ENCODE measurements around the gene MIPEP. TPM values are rescaled to one million over a fixed set of nuclear protein-coding genes. Genes with fewer than 3 reads are reported as not detected.

Gene MIPEP
- total and polyA plus RNA-seq, 2 donors: 12.6 to 16.6 TPM

DNA sequence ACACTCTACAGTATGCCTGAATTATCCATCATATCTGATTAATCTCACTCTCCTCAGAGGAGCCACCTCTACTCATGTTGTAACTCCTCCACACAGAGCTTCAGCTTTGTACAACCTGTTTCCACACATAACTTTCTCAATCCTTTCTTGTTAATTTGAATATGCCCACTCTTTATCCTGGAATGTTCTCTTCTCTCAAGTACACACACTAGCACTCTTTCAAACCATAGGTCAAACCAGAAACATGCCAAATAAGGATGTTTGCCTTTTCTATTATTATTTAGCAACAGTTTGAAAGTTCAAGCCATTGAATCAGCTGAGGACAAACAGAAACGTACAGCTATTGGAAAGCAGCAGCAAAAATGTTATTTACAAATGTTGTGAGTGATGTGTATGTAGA lies 110.3 kb downstream of the MIPEP start:
- 67% methylated on average over 1 of the region's 1 CpG for WGBS
- Histone ChIP-seq H3K36me3 (ENCODE audit: insufficient read depth) (no peaks in the 10 kb centered on the region), H3K4me3 (ENCODE audit: low read depth, low read length) (no peak overlapping the region), H3K27ac (ENCODE audit: low read depth) (no peak overlapping the region), H3K4me1 (ENCODE audit: insufficient read depth) (no peaks in the 10 kb centered on the region)
- no peak for DNase-seq (ENCODE audit: extremely low spot score)

DNA sequence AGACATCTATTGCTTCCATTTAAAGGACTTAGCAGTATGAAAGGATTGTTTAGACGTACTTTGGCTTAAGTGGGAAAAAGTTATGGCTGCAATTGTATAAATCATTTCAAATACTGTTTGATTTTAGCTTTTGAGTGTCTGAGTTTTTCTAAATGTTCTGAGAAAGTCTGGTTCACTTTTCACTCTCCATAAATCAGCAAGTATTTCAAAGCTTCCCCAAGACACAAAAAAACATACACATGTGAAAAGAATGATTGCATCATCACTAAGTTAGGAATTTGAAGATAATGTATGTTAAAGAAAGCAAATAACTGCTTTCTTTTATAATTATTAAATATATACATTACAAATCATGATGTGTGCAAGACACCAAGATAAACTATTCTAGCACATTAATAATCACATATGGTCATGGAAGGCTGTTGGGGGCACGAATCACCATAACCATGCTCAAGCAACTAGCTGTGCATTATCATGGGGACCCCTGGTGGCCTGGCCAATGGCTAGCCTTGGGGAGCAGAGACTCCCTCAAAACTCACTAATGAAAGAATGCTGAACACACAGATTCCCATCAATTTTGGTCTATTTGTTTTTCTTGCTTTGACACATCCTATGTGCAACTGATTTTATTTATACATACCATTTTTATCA lies 111.1 kb downstream of the MIPEP start:
- H3K27ac ChIP-seq (ENCODE audit: low read depth): no peak overlapping the region
- WGBS: 48% methylated on average over 2 of the region's 2 CpGs
- H3K4me1 ChIP-seq (ENCODE audit: insufficient read depth): no peaks in the 10 kb centered on the region
- no peak for DNase-seq (ENCODE audit: extremely low spot score)
- no peaks in the 10 kb centered on the region for H3K36me3 ChIP-seq (ENCODE audit: insufficient read depth)
- no peak overlapping the region for H3K4me3 ChIP-seq (ENCODE audit: low read depth, low read length)

DNA sequence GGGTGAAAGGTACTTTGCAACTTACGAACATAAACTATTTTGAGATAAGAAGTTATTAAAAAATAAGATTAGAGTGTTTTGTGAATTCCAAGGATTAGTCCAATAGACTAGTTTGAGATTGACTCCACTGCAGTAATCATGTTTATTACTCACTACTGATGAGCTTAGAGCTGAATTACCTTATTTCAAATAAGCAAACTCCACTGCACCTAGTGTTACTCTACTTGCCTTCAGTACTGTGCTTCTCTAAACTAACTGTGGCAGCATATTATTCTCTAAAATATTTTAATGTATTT lies 111.7 kb downstream of the MIPEP start:
- no peaks in the 10 kb centered on the region for H3K4me1 ChIP-seq (ENCODE audit: insufficient read depth)
- no peaks in the 10 kb centered on the region for H3K36me3 ChIP-seq (ENCODE audit: insufficient read depth)
- 16% methylated on average over 1 of the region's 1 CpG for WGBS
- H3K4me3 ChIP-seq (ENCODE audit: low read depth, low read length): no peak overlapping the region
- H3K27ac ChIP-seq (ENCODE audit: low read depth): no peak overlapping the region
- no peak for DNase-seq (ENCODE audit: extremely low spot score)

DNA sequence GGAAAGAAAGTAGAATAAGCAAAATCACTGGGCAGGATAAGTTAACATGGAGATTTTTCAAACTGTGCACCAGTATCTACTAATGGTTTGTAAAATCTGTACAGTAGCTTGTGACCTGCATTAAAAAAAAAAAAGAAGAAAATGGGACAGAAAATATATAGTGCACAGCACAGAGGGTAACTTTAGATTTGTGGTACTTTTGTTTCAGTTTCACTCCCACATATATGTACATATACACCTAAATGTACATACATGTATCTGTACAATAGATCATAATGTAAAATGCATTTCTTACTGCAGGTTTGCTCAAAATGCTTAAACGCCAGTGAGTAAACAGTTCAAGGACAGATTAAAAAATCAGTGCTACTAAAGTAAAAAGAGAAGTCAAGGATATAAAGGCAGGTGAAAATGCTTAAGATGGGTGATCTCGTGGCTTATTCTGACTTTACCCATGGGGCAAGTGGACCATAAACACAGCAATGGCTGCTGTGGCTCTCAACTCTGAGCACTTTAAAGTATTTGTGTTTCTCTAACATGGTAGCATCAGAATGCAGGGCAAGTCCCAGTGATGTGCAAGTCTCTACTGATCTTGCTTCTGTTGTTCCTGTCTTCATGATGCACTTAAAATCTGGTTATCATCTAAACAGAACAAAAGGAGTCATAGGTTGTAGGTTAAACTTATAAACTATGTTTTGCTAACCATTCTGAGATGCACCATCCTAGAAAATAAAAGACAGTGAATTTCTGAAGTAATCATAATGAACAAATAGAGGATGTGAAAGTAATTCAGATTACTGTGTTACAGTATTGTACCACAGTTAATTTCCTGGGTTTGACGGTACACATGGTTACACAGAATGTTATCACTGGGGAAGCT lies 112.3 kb downstream of the MIPEP start:
- no peaks in the 10 kb centered on the region for H3K36me3 ChIP-seq (ENCODE audit: insufficient read depth)
- 75% methylated on average over 3 of the region's 3 CpGs for WGBS
- no peak overlapping the region for H3K4me3 ChIP-seq (ENCODE audit: low read depth, low read length)
- no peak overlapping the region for H3K27ac ChIP-seq (ENCODE audit: low read depth)
- DNase-seq (ENCODE audit: extremely low spot score): no peak
- no peaks in the 10 kb centered on the region for H3K4me1 ChIP-seq (ENCODE audit: insufficient read depth)

DNA sequence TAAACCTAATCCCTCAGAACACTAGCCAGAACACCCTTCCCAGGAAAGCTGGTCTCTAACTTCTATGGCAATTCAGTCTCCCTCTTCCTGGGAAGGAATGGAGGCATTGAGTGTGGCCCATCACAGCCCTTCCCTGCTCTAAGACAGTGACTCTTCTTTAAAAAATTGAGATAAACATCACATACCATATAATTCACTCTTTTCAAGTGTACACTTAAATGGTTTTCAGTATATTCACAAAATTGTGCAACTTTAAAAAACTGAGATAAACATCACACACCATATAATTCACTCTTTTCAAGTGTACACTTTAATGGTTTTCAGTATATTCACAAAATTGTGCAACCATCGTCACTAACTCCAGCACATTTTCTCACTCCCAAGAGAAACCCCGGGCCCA lies 116.5 kb downstream of the MIPEP start:
- H3K4me1 ChIP-seq (ENCODE audit: insufficient read depth): no peaks in the 10 kb centered on the region
- H3K27ac ChIP-seq (ENCODE audit: low read depth): no peak overlapping the region
- no peaks in the 10 kb centered on the region for H3K36me3 ChIP-seq (ENCODE audit: insufficient read depth)
- no peak for DNase-seq (ENCODE audit: extremely low spot score)
- WGBS: 46% methylated on average over 2 of the region's 2 CpGs
- H3K4me3 ChIP-seq (ENCODE audit: low read depth, low read length): no peak overlapping the region

DNA sequence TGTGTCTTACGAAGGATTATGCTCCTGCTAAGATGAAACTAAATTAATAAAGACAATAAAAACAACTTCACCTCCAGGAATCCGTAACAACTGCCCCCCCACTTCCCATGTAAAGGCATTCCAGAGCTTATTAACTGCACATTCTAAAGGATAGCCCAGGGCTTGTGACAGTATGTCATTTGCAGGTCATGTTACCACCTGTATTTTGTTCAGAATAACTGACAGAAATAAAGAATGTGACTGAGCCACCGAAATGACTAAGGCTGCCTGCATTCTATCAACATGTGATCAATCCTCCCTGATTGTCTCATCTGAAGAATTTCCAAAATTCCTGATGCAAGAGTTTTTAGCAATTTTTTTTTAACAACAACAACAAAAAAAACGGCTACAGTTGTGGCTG lies 117.2 kb downstream of the MIPEP start:
- DNase-seq (ENCODE audit: extremely low spot score): no peak
- no peaks in the 10 kb centered on the region for H3K4me1 ChIP-seq (ENCODE audit: insufficient read depth)
- WGBS: 83% methylated on average over 4 of the region's 4 CpGs
- H3K4me3 ChIP-seq (ENCODE audit: low read depth, low read length): no peak overlapping the region
- H3K27ac ChIP-seq (ENCODE audit: low read depth): no peak overlapping the region
- H3K36me3 ChIP-seq (ENCODE audit: insufficient read depth): no peaks in the 10 kb centered on the region

DNA sequence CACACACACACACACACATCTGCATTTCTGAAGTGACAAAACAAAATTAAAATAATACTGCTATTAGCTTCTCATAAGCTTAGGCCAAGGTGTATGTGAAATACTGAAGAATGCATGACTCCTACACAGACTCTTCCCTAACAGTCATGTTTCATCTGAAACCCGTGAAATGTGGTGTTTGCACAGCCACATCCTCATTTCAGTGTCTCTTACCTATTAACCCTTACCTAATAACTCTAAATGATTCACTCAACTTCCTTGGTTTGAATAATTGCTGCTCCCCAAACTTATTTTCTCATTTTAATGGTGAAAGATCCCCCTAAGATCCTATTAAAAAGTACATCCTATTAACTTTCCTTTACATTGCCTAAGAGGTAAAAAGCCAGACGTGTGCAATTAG lies 117.6 kb downstream of the MIPEP start:
- Histone ChIP-seq H3K36me3 (ENCODE audit: insufficient read depth) (no peaks in the 10 kb centered on the region), H3K27ac (ENCODE audit: low read depth) (no peak overlapping the region), H3K4me3 (ENCODE audit: low read depth, low read length) (no peak overlapping the region), H3K4me1 (ENCODE audit: insufficient read depth) (no peaks in the 10 kb centered on the region)
- 69% methylated on average over 2 of the region's 2 CpGs for WGBS
- DNase-seq (ENCODE audit: extremely low spot score): no peak

DNA sequence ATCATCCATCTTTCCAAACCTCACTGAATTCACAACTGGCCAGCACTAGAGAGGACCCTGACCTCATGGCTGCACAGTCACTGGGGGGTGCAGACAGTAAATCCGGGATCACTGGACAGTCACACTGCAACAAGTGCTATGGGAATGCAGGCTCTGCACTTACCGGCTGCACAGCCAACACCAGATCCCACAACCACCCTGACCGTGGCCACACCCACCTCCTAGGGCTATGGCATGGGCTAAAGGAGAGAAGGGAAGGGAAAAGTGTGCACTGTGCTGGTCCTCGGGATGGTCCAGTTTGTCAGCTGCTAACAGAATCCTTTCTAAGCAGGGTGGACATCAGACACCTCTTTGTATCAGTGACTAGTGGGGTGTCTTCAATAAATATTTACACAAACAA lies 118.2 kb downstream of the MIPEP start:
- Histone ChIP-seq H3K4me3 (ENCODE audit: low read depth, low read length) (no peak overlapping the region), H3K4me1 (ENCODE audit: insufficient read depth) (no peaks in the 10 kb centered on the region), H3K27ac (ENCODE audit: low read depth) (no peak overlapping the region), H3K36me3 (ENCODE audit: insufficient read depth) (no peaks in the 10 kb centered on the region)
- 90% methylated on average over 4 of the region's 4 CpGs for WGBS
- no peak for DNase-seq (ENCODE audit: extremely low spot score)

DNA sequence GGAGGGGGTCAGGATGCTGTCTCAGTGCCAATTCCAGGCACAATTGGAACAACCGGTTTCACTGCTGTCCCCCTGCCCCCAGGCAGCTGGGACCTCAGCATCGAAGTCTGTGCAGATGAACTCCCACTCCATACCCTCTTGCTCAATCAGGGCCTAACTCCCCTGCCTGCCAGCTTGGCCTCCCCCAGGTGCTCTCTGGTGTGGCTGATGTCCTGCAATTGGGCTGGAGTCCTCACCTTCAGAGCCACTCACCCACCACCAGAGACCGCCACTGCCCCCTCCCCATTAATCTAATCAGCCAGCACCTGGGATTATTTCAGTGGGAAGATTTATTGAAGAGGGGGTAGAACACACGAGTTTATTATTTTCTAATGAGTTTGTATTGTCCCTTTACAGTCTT lies 118.8 kb downstream of the MIPEP start:
- no peak overlapping the region for H3K4me3 ChIP-seq (ENCODE audit: low read depth, low read length)
- no peak overlapping the region for H3K27ac ChIP-seq (ENCODE audit: low read depth)
- no peaks in the 10 kb centered on the region for H3K4me1 ChIP-seq (ENCODE audit: insufficient read depth)
- DNase-seq (ENCODE audit: extremely low spot score): no peak
- WGBS: 91% methylated on average over 4 of the region's 4 CpGs
- no peaks in the 10 kb centered on the region for H3K36me3 ChIP-seq (ENCODE audit: insufficient read depth)

DNA sequence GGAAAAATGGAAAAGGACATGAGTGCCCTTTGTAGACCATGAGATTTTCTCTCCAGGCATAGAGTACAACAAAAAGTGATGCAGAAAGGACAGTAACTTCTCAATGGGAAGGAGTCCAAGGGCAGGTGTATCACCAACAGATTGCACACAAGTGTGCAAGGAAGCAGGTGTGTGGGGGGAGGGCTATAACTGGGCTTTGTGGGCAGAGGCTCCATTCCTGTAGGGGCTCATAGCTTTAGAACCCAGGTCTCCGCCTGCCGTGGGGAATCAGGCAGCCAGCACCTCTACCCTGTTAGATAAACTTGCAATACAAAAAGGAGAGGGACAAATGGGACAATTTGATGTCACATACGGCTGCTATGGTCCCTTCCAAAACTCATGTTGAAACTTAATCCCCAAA lies 119.8 kb downstream of the MIPEP start:
- DNase-seq (ENCODE audit: extremely low spot score): no peak
- no peaks in the 10 kb centered on the region for H3K36me3 ChIP-seq (ENCODE audit: insufficient read depth)
- no peak overlapping the region for H3K4me3 ChIP-seq (ENCODE audit: low read depth, low read length)
- WGBS: 97% methylated on average over 3 of the region's 3 CpGs
- H3K4me1 ChIP-seq (ENCODE audit: insufficient read depth): no peaks in the 10 kb centered on the region
- H3K27ac ChIP-seq (ENCODE audit: low read depth): no peak overlapping the region

DNA sequence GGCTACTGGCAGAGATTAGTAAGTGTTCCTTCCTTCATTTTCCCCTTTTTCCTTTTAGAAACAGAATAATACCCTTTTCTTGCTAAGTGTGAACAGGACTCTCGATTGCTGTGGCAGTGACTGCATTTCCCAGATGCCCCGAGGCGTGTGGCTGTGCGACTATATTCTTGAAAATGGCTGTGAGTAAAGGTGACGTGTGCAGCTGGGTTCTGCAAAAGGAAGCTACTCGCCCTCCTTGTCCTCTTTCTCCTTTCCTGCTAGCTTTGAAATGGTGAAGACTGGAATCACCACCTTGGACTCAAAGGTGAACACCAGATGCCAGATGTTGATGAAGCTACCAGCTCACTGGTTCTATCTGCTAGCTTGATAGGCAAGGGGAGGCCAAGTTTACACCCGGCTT lies 121.4 kb downstream of the MIPEP start:
- Histone ChIP-seq H3K4me3 (ENCODE audit: low read depth, low read length) (no peak overlapping the region), H3K4me1 (ENCODE audit: insufficient read depth) (no peaks in the 10 kb centered on the region), H3K36me3 (ENCODE audit: insufficient read depth) (no peaks in the 10 kb centered on the region), H3K27ac (ENCODE audit: low read depth) (no peak overlapping the region)
- WGBS: 96% methylated on average over 7 of the region's 7 CpGs
- no peak for DNase-seq (ENCODE audit: extremely low spot score)

DNA sequence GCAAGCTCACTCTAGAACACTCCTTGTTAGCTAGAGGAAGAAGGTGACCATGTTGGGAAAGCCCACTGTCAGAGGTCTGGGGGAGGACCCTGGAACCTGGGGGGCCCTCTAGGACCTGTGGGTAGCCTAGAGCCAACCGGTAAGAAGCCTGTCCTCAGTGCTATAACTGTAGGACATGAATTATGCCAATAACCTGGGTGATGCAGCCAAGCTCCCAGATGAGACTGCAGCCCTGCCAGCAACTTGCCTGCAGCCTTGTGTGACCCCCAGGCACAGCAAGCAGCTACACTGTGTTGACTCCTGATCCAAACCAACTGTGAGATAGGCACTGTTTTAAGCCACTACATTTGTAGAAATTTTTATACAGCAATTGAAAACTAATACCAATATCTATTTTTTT lies 122.3 kb downstream of the MIPEP start:
- no peak for DNase-seq (ENCODE audit: extremely low spot score)
- H3K4me3 ChIP-seq (ENCODE audit: low read depth, low read length): no peak overlapping the region
- WGBS: 75% methylated on average over 1 of the region's 1 CpG
- H3K27ac ChIP-seq (ENCODE audit: low read depth): no peak overlapping the region
- H3K4me1 ChIP-seq (ENCODE audit: insufficient read depth): no peaks in the 10 kb centered on the region
- H3K36me3 ChIP-seq (ENCODE audit: insufficient read depth): no peaks in the 10 kb centered on the region

DNA sequence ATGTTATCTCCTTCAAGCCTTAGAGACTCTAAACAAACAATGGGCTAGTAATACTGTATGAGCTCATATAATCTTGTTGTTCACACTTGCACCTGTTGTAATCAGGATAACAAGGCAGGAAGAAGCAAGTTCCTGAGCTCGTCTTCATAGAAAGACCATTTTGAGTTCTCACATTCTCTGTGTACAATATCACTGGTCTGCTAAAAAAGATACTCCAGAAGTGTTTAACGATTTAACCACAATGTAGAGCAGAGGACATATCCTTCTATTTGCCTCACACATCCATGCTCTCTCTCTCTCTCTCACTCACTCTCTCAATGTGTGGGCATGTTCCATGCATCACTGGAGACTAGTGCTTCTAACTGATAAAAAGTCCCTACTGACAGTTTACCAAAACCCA lies 122.9 kb downstream of the MIPEP start:
- Histone ChIP-seq H3K4me1 (ENCODE audit: insufficient read depth) (no peaks in the 10 kb centered on the region), H3K36me3 (ENCODE audit: insufficient read depth) (no peaks in the 10 kb centered on the region), H3K27ac (ENCODE audit: low read depth) (no peak overlapping the region), H3K4me3 (ENCODE audit: low read depth, low read length) (no peak overlapping the region)
- 80% methylated on average over 2 of the region's 2 CpGs for WGBS
- DNase-seq (ENCODE audit: extremely low spot score): no peak

DNA sequence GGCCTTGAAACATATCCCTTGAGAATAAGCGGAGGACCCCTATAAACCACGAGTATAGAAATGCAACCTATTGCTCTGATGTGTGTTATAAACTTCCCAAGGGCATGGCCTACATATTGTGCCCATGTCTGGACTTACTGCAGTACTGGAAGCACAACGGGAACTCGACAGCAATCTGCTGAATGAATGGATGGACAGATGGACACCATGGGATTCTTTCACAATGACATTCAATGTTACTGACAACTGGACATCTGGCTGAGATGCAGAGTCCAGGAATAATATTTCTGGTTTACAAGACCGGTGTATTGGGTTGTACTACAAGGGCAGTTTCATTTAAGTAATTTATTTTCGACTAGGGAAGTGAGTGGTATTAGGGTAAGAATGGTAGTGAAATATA lies 123.7 kb downstream of the MIPEP start:
- Histone ChIP-seq H3K36me3 (ENCODE audit: insufficient read depth) (no peaks in the 10 kb centered on the region), H3K4me3 (ENCODE audit: low read depth, low read length) (no peak overlapping the region), H3K27ac (ENCODE audit: low read depth) (no peak overlapping the region), H3K4me1 (ENCODE audit: insufficient read depth) (no peaks in the 10 kb centered on the region)
- no peak for DNase-seq (ENCODE audit: extremely low spot score)
- 97% methylated on average over 6 of the region's 6 CpGs for WGBS

All from urinary bladder (tissue), 4 donors.